MM.1S (cell line): Measurements from ENCODE around the gene REG4.

Experiments used
- EZH2 ChIP-seq: fragments of 300-600 bp; sonication (generic); optimal IDR thresholded peaks from 2 replicates; pipeline ENCODE3; 2017; ENCODE audit warnings: low read depth, mild to moderate bottlenecking, antibody characterized with exemption, low read length, mixed read lengths
- EZH2phosphoT487 ChIP-seq: fragments of 300-600 bp; sonication (generic); IDR thresholded peaks from 2 replicates; pipeline ENCODE4 v1.6.1; 2018; ENCODE audit warnings: antibody characterized with exemption, low read length
- TF ChIP-seq, protein P1 (sequence below): fragments of 300-600 bp; sonication (generic); IDR thresholded peaks from 2 replicates; pipeline ENCODE4 v1.5.1; 2016; ENCODE audit warnings: antibody characterized with exemption, low read length, mixed read lengths

DNA sequence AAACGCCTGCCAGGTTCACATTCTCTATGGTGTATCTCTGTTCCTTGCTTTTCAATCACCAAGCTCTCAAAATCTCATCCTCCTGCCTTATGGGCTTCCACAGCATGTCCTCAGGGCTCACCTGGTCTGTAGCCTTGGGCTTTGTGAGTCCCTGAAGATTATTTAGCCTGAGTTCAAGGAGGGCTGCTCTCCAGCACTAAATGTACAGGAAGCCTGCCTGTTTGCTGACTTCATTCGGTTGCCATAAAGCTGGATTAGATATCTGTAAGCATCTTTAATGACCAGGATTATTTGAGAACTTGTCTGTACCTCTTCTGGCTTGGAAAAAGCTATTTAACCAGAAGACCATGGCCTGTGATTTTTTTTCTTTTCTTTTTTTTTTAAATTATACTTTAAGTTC, 6.9 kb upstream of the REG4 start:
- TF ChIP-seq, protein P1, sequence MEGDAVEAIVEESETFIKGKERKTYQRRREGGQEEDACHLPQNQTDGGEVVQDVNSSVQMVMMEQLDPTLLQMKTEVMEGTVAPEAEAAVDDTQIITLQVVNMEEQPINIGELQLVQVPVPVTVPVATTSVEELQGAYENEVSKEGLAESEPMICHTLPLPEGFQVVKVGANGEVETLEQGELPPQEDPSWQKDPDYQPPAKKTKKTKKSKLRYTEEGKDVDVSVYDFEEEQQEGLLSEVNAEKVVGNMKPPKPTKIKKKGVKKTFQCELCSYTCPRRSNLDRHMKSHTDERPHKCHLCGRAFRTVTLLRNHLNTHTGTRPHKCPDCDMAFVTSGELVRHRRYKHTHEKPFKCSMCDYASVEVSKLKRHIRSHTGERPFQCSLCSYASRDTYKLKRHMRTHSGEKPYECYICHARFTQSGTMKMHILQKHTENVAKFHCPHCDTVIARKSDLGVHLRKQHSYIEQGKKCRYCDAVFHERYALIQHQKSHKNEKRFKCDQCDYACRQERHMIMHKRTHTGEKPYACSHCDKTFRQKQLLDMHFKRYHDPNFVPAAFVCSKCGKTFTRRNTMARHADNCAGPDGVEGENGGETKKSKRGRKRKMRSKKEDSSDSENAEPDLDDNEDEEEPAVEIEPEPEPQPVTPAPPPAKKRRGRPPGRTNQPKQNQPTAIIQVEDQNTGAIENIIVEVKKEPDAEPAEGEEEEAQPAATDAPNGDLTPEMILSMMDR: no peak
- TF ChIP-seq EZH2 (no peak), EZH2phosphoT487 (no peak)
